HL-60 (cell line): ENCODE data around the gene ANXA11.
"Not testable (repeated sequence)": the region's sequence is repeated elsewhere in the genome, so short reads cannot be mapped to it uniquely, and the experiment has no call there.

Experiments used
- DNase-seq, 2 experiments: peaks; one replicate each; pipeline ENCODE4 v3.0.0-alpha.2; 2010 to 2020; ENCODE audit warnings: low read depth in 1 of 2, low spot score in 1 of 2
- H3K27ac ChIP-seq: fragments of 250-450 bp; sonication (Bioruptor Pico); replicated peaks from 2 replicates; pipeline ENCODE4 v1.5.1; 2020; ENCODE audit warnings: mild to moderate bottlenecking, moderate library complexity
- H3K27me3 ChIP-seq: fragments of 250-450 bp; sonication (Bioruptor Pico); 2 replicates; pipeline ENCODE4 v1.5.1; 2021; ENCODE audit warnings: mild to moderate bottlenecking, moderate library complexity; ENCODE audit not compliant: insufficient read depth, poor library complexity, severe bottlenecking
- H3K4me3 ChIP-seq: replicated peaks from 2 replicates; pipeline ENCODE4 v1.5.1; 2011; ENCODE audit warnings: mild to moderate bottlenecking, control low read depth, low read length; ENCODE audit not compliant: insufficient read depth
- GABPA ChIP-seq: IDR thresholded peaks from 2 replicates; pipeline ENCODE4 v1.6.1; 2012; ENCODE audit warnings: low read depth
- POLR2AphosphoS5 ChIP-seq: IDR thresholded peaks from 2 replicates; pipeline ENCODE4 v1.6.1; 2012; ENCODE audit warnings: low read depth
- REST ChIP-seq: IDR thresholded peaks from 2 replicates; pipeline ENCODE4 v1.6.1; 2012; ENCODE audit warnings: low read depth; ENCODE audit not compliant: insufficient replicate concordance
- SPI1 ChIP-seq: IDR thresholded peaks from 2 replicates; pipeline ENCODE4 v1.6.1; 2012; ENCODE audit warnings: low read depth, mild to moderate bottlenecking, borderline replicate concordance
- TF ChIP-seq, protein P1 (sequence below): IDR thresholded peaks from one replicate; pipeline ENCODE4 v1.5.1; 2011; ENCODE audit warnings: low read length, control low read depth, inconsistent platforms; ENCODE audit not compliant: insufficient read depth

ANXA11 gene

GRCh38 chr10:80137031-80137862, 68.1 kb downstream of the ANXA11 start:
- DNase-seq: no peak
- peaks cover 5% of the 10 kb centered on the region for H3K27me3 ChIP-seq
- H3K27ac ChIP-seq: no peak overlapping the region

DNA sequence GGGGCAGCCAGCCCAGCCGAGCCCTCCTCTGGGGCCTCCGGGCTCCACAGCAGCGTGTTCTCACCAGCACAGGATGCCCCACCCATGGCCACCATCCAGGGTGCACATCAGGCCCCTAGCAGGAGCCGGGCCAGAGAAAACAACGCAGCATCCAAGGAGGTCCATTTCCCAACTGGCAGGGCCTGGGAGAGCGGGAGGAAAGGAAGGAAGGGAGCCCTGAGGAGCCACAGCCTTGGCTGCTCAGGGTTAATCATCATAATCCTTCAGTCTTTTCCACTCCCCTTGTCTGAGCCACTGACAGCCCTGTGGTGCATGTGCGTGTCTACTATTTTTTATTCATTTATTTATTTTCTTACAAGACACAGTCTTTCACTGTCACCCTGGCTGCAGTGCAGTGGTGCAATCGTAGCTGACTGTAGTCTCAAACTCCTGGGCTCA, 69.2 kb downstream of the ANXA11 start:
- H3K27me3 ChIP-seq: peaks cover 10% of the 10 kb centered on the region
- TF ChIP-seq GABPA (no peak), POLR2AphosphoS5 (no peak), REST (no peak), SPI1 (no peak)
- TF ChIP-seq, protein P1, sequence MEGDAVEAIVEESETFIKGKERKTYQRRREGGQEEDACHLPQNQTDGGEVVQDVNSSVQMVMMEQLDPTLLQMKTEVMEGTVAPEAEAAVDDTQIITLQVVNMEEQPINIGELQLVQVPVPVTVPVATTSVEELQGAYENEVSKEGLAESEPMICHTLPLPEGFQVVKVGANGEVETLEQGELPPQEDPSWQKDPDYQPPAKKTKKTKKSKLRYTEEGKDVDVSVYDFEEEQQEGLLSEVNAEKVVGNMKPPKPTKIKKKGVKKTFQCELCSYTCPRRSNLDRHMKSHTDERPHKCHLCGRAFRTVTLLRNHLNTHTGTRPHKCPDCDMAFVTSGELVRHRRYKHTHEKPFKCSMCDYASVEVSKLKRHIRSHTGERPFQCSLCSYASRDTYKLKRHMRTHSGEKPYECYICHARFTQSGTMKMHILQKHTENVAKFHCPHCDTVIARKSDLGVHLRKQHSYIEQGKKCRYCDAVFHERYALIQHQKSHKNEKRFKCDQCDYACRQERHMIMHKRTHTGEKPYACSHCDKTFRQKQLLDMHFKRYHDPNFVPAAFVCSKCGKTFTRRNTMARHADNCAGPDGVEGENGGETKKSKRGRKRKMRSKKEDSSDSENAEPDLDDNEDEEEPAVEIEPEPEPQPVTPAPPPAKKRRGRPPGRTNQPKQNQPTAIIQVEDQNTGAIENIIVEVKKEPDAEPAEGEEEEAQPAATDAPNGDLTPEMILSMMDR: no peak
- H3K4me3 ChIP-seq: no peak overlapping the region
- DNase-seq: no peak
- no peak overlapping the region for H3K27ac ChIP-seq

More at GRCh38 chr10:80137031-80137862, 68.1 kb downstream of the ANXA11 start:
- TF ChIP-seq REST (no peak), GABPA (no peak), POLR2AphosphoS5 (no peak), SPI1 (no peak)
- TF ChIP-seq, protein P1: no peak
- H3K4me3 ChIP-seq: no peak overlapping the region

DNA sequence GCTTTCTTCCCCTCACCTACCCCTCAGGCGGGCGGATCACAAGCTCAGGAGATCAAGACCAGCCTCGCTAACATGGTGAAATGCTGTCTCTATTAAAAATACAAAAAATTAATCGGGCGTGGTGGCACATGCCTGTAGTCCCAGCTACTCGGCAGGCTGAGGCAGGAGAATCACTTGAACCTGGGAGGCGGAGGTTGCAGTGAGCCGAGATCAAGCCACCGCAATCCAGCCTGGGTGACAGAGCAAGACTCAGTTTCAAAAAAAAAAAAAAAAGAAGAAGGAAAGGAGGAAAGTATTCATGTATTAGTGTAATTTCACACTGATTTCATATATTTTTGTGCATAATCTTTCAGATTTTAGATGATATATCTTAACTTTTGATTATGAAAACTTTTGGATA, 71.7 kb downstream of the ANXA11 start:
- peaks cover 10% of the 10 kb centered on the region for H3K27me3 ChIP-seq
- H3K4me3 ChIP-seq, H3K27ac ChIP-seq, DNase-seq: not testable (repeated sequence)

GRCh38 chr10:80133206-80133605, 72.1 kb downstream of the ANXA11 start:
- peaks cover 10% of the 10 kb centered on the region for H3K27me3 ChIP-seq
- TF ChIP-seq, protein P1: no peak
- TF ChIP-seq POLR2AphosphoS5: no peak
- TF ChIP-seq GABPA: no peak
- TF ChIP-seq REST: no peak
- no peak for TF ChIP-seq SPI1
- H3K4me3 ChIP-seq: no peak overlapping the region
- H3K27ac ChIP-seq: no peak overlapping the region
- no peak for DNase-seq
